ENCODE measurements around the gene POGLUT3.

POGLUT3 gene

DNA sequence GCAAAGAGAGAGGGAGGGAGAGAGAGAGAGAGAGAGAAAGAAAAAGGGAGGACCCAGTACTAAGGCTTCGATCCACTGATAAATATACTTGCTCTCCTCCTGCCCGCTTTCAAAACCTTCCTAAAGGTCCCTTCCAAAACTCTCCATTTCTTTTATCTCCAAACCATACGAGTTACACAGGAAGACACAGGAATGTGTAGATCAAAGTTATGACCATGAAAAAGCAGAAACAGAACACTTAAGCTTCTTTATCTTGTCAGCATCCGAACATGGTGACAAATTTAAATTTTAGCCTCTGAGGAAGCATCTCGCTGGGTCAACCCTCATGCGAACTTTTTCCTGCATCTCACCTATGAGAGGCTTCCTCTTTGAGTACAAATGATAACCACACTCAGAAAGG is 29.2 kb upstream of the POGLUT3 start:
- Histone ChIP-seq H3K27ac (ENCODE audit: low read depth, low read length) (no peak overlapping the region), H3K9me3 (ENCODE audit: control insufficient read depth in 1 of 2, low read length in 2 of 2) (no peaks in the 10 kb centered on the region), H3K4me1 (ENCODE audit: control insufficient read depth in 1 of 2, insufficient read depth in 2 of 2, low read length in 2 of 2) (no peaks in the 10 kb centered on the region), H3K4me3 (ENCODE audit: low read depth in 1 of 2, low read length in 2 of 2) (no peak overlapping the region), H3K9ac (ENCODE audit: low read depth in 1 of 2, low read length in 2 of 2) (no peak overlapping the region), H3K27me3 (ENCODE audit: control insufficient read depth in 1 of 2, insufficient read depth in 2 of 2, low read length in 2 of 2) (no peaks in the 10 kb centered on the region), H3K36me3 (ENCODE audit: control insufficient read depth in 1 of 2, insufficient read depth in 2 of 2, low read length in 2 of 2) (no peaks in the 10 kb centered on the region)

DNA sequence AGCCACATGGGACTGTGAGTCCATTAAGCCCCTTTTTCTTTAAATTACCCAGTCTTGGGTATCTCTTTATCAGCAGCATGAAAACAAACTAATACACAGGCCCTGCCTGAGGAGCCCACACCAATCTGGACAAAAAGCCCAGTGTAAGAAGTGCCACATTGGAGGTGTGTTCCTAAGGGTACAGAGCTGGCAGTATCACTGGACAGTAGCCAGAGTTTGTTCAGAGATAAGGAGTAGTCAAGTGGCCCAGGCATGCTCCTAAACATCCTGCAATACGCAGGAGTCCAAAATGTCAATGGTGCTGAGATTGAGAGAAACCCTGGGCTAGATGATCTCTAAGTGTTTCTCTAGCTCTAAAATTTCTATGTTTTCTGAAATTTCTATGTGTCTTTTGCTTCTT is 27.0 kb upstream of the POGLUT3 start:
- Histone ChIP-seq H3K27me3 (ENCODE audit: control insufficient read depth in 1 of 2, insufficient read depth in 2 of 2, low read length in 2 of 2) (no peaks in the 10 kb centered on the region), H3K9ac (ENCODE audit: low read depth in 1 of 2, low read length in 2 of 2) (no peak overlapping the region), H3K4me3 (ENCODE audit: low read depth in 1 of 2, low read length in 2 of 2) (no peak overlapping the region), H3K4me1 (ENCODE audit: control insufficient read depth in 1 of 2, insufficient read depth in 2 of 2, low read length in 2 of 2) (no peaks in the 10 kb centered on the region), H3K27ac (ENCODE audit: low read depth, low read length) (no peak overlapping the region), H3K9me3 (ENCODE audit: control insufficient read depth in 1 of 2, low read length in 2 of 2) (no peaks in the 10 kb centered on the region), H3K36me3 (ENCODE audit: control insufficient read depth in 1 of 2, insufficient read depth in 2 of 2, low read length in 2 of 2) (no peaks in the 10 kb centered on the region)

DNA sequence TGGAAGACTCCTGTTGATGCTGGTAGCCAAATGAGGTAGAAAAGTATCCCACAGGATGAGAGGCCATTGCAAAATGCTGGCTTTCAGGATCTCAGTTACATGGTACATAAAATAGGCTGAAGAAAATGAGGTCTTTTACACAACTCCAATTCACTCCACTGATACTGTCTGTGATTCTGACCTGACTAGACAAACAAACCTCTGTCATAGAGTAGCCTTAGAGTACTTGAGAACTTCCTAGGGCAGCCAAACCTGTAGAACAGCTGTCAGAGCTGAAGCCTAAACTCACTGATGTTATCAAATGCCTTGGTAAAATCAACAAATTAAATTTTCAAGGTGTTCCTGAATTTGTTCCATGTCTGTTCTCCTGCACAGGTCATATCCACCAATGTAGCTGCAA is 26.2 kb upstream of the POGLUT3 start:
- no peaks in the 10 kb centered on the region for H3K4me1 ChIP-seq (ENCODE audit: control insufficient read depth in 1 of 2, insufficient read depth in 2 of 2, low read length in 2 of 2)
- H3K27me3 ChIP-seq (ENCODE audit: control insufficient read depth in 1 of 2, insufficient read depth in 2 of 2, low read length in 2 of 2): no peaks in the 10 kb centered on the region
- no peaks in the 10 kb centered on the region for H3K9me3 ChIP-seq (ENCODE audit: control insufficient read depth in 1 of 2, low read length in 2 of 2)
- no peak overlapping the region for H3K27ac ChIP-seq (ENCODE audit: low read depth, low read length)
- H3K36me3 ChIP-seq (ENCODE audit: control insufficient read depth in 1 of 2, insufficient read depth in 2 of 2, low read length in 2 of 2): no peaks in the 10 kb centered on the region
- H3K4me3 ChIP-seq (ENCODE audit: low read depth in 1 of 2, low read length in 2 of 2): no peak overlapping the region
- H3K9ac ChIP-seq (ENCODE audit: low read depth in 1 of 2, low read length in 2 of 2): no peak overlapping the region

DNA sequence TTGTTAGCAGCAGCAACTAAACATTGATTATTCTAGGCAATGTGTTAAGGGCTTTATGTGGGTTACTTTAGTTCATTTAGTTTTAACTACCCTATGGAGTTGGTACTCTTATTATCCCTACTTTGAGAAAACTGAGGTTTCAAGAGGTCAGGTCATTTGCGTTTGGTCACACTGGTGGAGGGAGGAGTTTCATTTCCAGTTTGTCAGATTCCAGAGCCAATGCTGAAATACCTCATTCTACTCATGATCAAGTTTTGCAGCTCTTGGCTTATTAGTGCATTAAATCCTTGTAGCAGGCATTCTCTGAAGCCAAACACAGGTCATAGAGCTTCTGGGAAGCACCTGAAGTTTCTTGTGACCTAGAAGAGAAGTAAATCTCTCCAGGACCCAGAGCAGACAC is 24.1 kb upstream of the POGLUT3 start:
- H3K4me3 ChIP-seq (ENCODE audit: low read depth in 1 of 2, low read length in 2 of 2): no peak overlapping the region
- no peak overlapping the region for H3K27ac ChIP-seq (ENCODE audit: low read depth, low read length)
- no peaks in the 10 kb centered on the region for H3K4me1 ChIP-seq (ENCODE audit: control insufficient read depth in 1 of 2, insufficient read depth in 2 of 2, low read length in 2 of 2)
- H3K9ac ChIP-seq (ENCODE audit: low read depth in 1 of 2, low read length in 2 of 2): no peak overlapping the region
- H3K27me3 ChIP-seq (ENCODE audit: control insufficient read depth in 1 of 2, insufficient read depth in 2 of 2, low read length in 2 of 2): no peaks in the 10 kb centered on the region
- H3K36me3 ChIP-seq (ENCODE audit: control insufficient read depth in 1 of 2, insufficient read depth in 2 of 2, low read length in 2 of 2): no peaks in the 10 kb centered on the region
- no peaks in the 10 kb centered on the region for H3K9me3 ChIP-seq (ENCODE audit: control insufficient read depth in 1 of 2, low read length in 2 of 2)

DNA sequence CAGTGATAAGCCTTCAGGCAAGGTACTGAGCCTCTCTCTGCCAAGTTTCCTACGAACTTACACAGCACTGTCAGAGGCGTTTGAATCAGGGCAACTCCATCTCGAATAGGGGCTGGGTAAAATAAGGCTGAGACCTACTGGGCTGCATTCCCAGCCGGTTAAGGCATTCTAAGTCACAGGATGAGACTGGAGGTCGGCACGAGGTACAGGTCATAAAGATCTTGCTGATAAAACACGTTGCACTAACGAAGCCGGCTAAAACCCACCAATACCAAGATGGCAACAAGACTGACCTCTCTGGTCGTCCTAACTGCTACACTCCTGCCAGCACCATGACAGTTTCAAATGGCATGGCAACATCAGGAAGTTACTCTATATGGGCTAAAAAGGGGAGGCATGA is 20.4 kb upstream of the POGLUT3 start:
- H3K27ac ChIP-seq (ENCODE audit: low read depth, low read length): no peak overlapping the region
- H3K9ac ChIP-seq (ENCODE audit: low read depth in 1 of 2, low read length in 2 of 2): no peak overlapping the region
- H3K4me3 ChIP-seq (ENCODE audit: low read depth in 1 of 2, low read length in 2 of 2): no peak overlapping the region
- peaks cover 0 to 3% of the 10 kb centered on the region in 2 donors for H3K36me3 ChIP-seq (ENCODE audit: control insufficient read depth in 1 of 2, insufficient read depth in 2 of 2, low read length in 2 of 2)
- H3K27me3 ChIP-seq (ENCODE audit: control insufficient read depth in 1 of 2, insufficient read depth in 2 of 2, low read length in 2 of 2): no peaks in the 10 kb centered on the region
- no peaks in the 10 kb centered on the region for H3K9me3 ChIP-seq (ENCODE audit: control insufficient read depth in 1 of 2, low read length in 2 of 2)
- no peaks in the 10 kb centered on the region for H3K4me1 ChIP-seq (ENCODE audit: control insufficient read depth in 1 of 2, insufficient read depth in 2 of 2, low read length in 2 of 2)

DNA sequence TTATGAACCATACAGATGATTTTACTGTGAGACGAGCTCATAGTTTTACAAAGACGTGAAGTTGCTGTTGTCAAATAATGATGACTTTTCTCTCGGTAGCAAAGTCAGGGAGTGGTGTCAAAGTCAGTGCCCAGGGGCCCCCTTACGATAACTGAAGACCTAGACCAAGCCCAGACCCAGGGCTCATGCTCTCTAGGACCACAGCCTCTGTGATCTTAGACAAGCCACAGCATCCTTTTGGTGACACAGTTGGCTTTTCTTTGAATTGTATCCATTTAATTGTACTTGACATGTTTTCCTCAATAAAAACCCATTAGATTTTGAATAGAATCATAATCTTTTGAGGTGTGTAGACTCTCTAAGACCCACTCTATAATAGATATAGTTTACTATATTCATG is 17.9 kb upstream of the POGLUT3 start:
- no peaks in the 10 kb centered on the region for H3K9me3 ChIP-seq (ENCODE audit: control insufficient read depth in 1 of 2, low read length in 2 of 2)
- H3K27ac ChIP-seq (ENCODE audit: low read depth, low read length): no peak overlapping the region
- H3K4me3 ChIP-seq (ENCODE audit: low read depth in 1 of 2, low read length in 2 of 2): no peak overlapping the region
- H3K9ac ChIP-seq (ENCODE audit: low read depth in 1 of 2, low read length in 2 of 2): no peak overlapping the region
- no peaks in the 10 kb centered on the region for H3K27me3 ChIP-seq (ENCODE audit: control insufficient read depth in 1 of 2, insufficient read depth in 2 of 2, low read length in 2 of 2)
- peaks cover 0 to 3% of the 10 kb centered on the region in 2 donors for H3K36me3 ChIP-seq (ENCODE audit: control insufficient read depth in 1 of 2, insufficient read depth in 2 of 2, low read length in 2 of 2)
- no peaks in the 10 kb centered on the region for H3K4me1 ChIP-seq (ENCODE audit: control insufficient read depth in 1 of 2, insufficient read depth in 2 of 2, low read length in 2 of 2)

DNA sequence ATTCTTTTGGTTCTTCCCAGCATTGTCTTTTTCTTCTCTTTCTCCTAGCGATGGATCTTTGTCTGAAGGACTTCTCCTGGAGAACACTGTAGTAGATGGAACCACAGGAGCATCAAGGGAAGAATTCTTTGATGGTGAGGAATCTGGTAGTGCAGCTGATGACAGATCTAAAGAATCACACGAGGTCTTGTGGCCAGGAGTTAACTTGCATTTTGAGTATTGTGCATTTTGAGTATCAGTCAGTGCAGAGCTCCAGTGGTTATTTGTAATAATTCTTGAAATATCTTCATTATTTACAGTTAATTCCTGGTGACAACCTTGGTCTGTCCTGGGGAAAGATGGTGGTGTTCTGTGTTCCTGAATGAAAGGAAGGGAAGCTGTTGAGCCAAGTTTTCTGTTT is 14.5 kb upstream of the POGLUT3 start:
- Histone ChIP-seq H3K36me3 (ENCODE audit: control insufficient read depth in 1 of 2, insufficient read depth in 2 of 2, low read length in 2 of 2) (peaks cover 0 to 3% of the 10 kb centered on the region in 2 donors), H3K27ac (ENCODE audit: low read depth, low read length) (no peak overlapping the region), H3K9me3 (ENCODE audit: control insufficient read depth in 1 of 2, low read length in 2 of 2) (no peaks in the 10 kb centered on the region), H3K9ac (ENCODE audit: low read depth in 1 of 2, low read length in 2 of 2) (no peak overlapping the region), H3K27me3 (ENCODE audit: control insufficient read depth in 1 of 2, insufficient read depth in 2 of 2, low read length in 2 of 2) (no peaks in the 10 kb centered on the region), H3K4me3 (ENCODE audit: low read depth in 1 of 2, low read length in 2 of 2) (no peak overlapping the region), H3K4me1 (ENCODE audit: control insufficient read depth in 1 of 2, insufficient read depth in 2 of 2, low read length in 2 of 2) (no peaks in the 10 kb centered on the region)

DNA sequence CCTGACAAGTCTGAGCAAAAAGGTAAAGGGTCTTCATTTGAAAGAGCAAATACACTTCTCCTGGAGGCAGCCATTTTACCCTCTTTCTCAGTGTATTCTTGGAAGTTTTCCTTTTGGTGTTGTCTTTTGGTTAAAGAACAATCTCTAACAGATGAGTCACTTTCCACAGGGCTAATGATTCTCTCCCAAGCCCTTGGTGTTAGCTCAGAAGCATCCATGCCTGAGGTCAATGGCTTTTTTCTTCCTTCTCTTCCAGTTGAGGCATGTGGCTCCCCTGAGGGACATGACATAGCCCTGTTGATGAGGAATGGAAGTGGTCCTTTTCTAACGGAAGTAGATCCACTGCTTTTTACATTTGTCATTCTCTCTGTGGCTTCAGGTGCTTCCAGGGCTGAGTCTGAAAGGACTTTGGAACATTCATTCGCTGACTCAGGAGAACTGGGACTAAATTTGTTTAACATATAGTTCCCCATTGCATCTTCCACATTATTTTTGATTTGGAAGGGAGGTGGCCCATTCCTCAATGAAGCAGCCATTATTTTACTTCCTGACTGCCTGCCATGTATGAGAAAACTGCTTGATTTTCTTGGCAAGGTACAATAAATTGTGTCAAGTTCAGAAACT is 13.8 kb upstream of the POGLUT3 start:
- H3K36me3 ChIP-seq (ENCODE audit: control insufficient read depth in 1 of 2, insufficient read depth in 2 of 2, low read length in 2 of 2): peaks cover 0 to 3% of the 10 kb centered on the region in 2 donors
- H3K27me3 ChIP-seq (ENCODE audit: control insufficient read depth in 1 of 2, insufficient read depth in 2 of 2, low read length in 2 of 2): no peaks in the 10 kb centered on the region
- H3K4me1 ChIP-seq (ENCODE audit: control insufficient read depth in 1 of 2, insufficient read depth in 2 of 2, low read length in 2 of 2): no peaks in the 10 kb centered on the region
- no peaks in the 10 kb centered on the region for H3K9me3 ChIP-seq (ENCODE audit: control insufficient read depth in 1 of 2, low read length in 2 of 2)
- H3K9ac ChIP-seq (ENCODE audit: low read depth in 1 of 2, low read length in 2 of 2): no peak overlapping the region
- no peak overlapping the region for H3K4me3 ChIP-seq (ENCODE audit: low read depth in 1 of 2, low read length in 2 of 2)
- H3K27ac ChIP-seq (ENCODE audit: low read depth, low read length): no peak overlapping the region

DNA sequence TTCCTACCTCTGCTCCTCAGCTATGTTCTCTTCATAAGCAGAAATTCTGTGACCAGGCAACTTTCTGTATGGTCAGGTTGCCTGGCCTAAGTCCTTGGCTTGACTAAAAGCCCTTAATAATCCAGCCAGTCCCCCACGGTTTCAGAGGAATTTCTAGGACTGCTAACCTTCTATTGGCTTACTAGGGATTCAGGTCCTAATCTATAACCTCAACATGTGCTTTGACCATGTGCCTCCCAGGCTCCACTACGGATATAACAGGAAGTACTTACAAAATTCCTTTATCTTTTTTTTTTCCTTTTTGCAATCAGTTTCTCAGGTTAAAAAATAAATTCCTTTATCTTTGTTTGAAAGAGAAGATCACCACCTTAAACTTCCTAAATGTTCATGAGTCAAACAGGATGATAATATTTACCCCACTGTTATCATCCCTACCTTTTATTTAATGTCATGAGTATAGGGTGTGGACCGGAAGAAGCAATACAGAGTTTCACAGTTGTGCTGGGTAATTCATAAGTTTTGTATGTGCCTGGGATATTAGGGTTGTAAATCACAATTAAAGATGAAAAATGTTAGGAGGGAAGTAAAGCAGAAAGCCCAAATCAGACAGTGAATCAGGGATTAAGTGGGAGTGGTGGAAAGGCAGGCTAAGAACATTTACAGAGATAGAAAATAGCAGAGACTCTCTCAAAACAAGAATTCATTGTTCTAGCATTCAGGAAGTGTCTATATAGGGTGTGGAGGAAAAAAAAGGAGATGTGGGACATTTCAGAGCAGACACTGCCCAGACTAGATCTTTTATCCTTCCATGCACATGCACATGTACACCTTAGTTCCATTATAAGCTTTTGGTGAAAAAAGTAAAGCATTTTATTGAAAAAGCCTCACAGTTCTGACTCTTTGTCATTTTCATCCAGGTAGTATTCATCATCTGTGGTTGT is 10.7 kb upstream of the POGLUT3 start:
- H3K27ac ChIP-seq (ENCODE audit: low read depth, low read length): no peak overlapping the region

DNA sequence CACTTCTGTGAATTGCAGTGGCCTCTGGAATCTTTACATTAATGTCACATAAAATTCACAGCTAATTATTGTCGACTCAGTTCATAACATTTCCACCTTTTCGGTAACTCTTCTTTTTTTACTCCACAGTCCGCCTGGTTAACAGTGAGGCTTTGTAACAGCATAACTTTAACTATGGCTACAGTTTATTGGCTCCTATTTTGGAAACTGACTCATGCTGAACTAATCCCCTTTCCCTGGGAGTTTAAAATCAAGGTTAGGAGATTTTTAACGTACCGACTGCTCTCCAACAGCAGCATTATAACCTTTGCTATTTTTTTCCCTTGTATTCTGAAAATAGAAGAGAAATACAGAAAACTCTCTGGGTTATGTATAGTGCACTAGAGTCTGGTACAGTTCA is 3.2 kb upstream of the POGLUT3 start:
- no peak overlapping the region for H3K27ac ChIP-seq (ENCODE audit: low read depth, low read length)
- H3K27me3 ChIP-seq (ENCODE audit: control insufficient read depth in 1 of 2, insufficient read depth in 2 of 2, low read length in 2 of 2): no peaks in the 10 kb centered on the region
- H3K36me3 ChIP-seq (ENCODE audit: control insufficient read depth in 1 of 2, insufficient read depth in 2 of 2, low read length in 2 of 2): no peaks in the 10 kb centered on the region
- no peaks in the 10 kb centered on the region for H3K9me3 ChIP-seq (ENCODE audit: control insufficient read depth in 1 of 2, low read length in 2 of 2)
- no peak overlapping the region for H3K9ac ChIP-seq (ENCODE audit: low read depth in 1 of 2, low read length in 2 of 2)
- H3K4me1 ChIP-seq (ENCODE audit: control insufficient read depth in 1 of 2, insufficient read depth in 2 of 2, low read length in 2 of 2): peaks cover 7 to 10% of the 10 kb centered on the region in 2 donors
- H3K4me3 ChIP-seq (ENCODE audit: low read depth in 1 of 2, low read length in 2 of 2): no peak overlapping the region

More for the DNA sequence above, 10.7 kb upstream of the POGLUT3 start:
- H3K36me3 ChIP-seq (ENCODE audit: control insufficient read depth in 1 of 2, insufficient read depth in 2 of 2, low read length in 2 of 2): no peaks in the 10 kb centered on the region
- no peak overlapping the region for H3K9ac ChIP-seq (ENCODE audit: low read depth in 1 of 2, low read length in 2 of 2)
- no peaks in the 10 kb centered on the region for H3K9me3 ChIP-seq (ENCODE audit: control insufficient read depth in 1 of 2, low read length in 2 of 2)
- no peaks in the 10 kb centered on the region for H3K4me1 ChIP-seq (ENCODE audit: control insufficient read depth in 1 of 2, insufficient read depth in 2 of 2, low read length in 2 of 2)
- H3K4me3 ChIP-seq (ENCODE audit: low read depth in 1 of 2, low read length in 2 of 2): no peak overlapping the region
- H3K27me3 ChIP-seq (ENCODE audit: control insufficient read depth in 1 of 2, insufficient read depth in 2 of 2, low read length in 2 of 2): no peaks in the 10 kb centered on the region

All from duodenal mucosa (tissue), 2 donors.